D721Med (cell line): ENCODE measurements around the gene THRA.

Source experiments
- DNase-seq: peaks from one replicate; pipeline ENCODE4 v3.0.0; 2011; ENCODE audit warnings: low spot score; ENCODE audit not compliant: insufficient read length
- FAIRE-seq: peaks from 2 replicates; lab custom pipeline; 2011; peaks lifted over from hg19 to GRCh38; lab: Jason Lieb, UNC
- TF ChIP-seq, protein P1 (sequence below): IDR thresholded peaks from 2 replicates; pipeline ENCODE4 v1.5.1; 2012; ENCODE audit warnings: mild to moderate bottlenecking, control low read depth; ENCODE audit not compliant: insufficient read depth; ENCODE audit errors: missing control alignments

The THRA gene

DNA sequence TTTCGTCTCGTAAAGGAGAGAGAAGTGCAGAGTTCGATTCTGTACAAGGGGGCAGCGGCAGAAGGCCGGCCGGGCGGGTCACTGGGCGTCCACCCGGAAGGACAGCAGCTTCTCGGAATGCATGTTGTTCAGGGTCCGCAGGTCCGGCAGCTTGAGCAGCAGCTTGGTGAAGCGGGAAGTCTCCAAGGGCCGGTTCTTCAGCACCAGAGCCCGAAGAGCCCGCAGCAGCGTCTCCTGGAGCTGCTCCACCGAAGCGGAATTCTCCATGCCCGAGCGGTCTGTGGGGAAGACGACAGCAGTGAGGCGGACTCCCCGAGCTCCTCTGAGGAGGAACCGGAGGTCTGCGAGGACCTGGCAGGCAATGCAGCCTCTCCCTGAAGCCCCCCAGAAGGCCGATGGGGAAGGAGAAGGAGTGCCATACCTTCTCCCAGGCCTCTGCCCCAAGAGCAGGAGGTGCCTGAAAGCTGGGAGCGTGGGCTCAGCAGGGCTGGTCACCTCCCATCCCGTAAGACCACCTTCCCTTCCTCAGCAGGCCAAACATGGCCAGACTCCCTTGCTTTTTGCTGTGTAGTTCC lies 30.3 kb downstream of the THRA start:
- TF ChIP-seq, protein P1, sequence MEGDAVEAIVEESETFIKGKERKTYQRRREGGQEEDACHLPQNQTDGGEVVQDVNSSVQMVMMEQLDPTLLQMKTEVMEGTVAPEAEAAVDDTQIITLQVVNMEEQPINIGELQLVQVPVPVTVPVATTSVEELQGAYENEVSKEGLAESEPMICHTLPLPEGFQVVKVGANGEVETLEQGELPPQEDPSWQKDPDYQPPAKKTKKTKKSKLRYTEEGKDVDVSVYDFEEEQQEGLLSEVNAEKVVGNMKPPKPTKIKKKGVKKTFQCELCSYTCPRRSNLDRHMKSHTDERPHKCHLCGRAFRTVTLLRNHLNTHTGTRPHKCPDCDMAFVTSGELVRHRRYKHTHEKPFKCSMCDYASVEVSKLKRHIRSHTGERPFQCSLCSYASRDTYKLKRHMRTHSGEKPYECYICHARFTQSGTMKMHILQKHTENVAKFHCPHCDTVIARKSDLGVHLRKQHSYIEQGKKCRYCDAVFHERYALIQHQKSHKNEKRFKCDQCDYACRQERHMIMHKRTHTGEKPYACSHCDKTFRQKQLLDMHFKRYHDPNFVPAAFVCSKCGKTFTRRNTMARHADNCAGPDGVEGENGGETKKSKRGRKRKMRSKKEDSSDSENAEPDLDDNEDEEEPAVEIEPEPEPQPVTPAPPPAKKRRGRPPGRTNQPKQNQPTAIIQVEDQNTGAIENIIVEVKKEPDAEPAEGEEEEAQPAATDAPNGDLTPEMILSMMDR, result no peak
- no peak for FAIRE-seq
- DNase-seq, result no peak

DNA sequence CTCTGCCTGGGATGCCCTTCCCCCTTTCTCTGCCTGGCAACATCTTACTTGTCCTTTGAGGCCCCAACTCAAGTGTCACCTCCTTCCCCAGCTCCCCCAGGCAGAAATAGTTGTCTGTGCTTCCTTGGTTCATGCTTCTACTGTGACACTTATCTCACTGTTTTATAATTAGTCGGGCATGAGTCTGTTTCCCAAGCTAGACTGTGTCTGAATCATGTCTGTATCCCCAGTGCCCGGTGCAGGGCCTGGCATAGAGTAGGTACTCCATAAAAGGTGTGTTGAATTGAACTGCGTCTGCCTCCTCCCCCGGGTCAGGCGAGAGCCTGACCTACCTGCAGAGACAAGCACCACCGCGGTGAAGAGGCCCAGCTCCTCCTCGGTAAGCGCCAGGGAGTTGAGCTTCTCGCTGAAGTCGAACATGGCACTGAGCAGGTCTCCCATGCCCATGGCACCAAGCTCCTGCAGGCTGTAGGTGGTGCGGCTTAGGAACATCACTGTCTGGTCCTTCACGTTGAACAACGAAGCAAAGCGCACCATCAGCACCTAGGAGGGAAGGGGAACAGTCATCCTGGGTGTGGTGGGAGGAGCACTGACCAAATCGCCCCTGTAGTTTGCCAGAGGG lies 30.9 kb downstream of the THRA start:
- FAIRE-seq (no peak), DNase-seq (no peak)
- TF ChIP-seq, protein P1, result no peak

DNA sequence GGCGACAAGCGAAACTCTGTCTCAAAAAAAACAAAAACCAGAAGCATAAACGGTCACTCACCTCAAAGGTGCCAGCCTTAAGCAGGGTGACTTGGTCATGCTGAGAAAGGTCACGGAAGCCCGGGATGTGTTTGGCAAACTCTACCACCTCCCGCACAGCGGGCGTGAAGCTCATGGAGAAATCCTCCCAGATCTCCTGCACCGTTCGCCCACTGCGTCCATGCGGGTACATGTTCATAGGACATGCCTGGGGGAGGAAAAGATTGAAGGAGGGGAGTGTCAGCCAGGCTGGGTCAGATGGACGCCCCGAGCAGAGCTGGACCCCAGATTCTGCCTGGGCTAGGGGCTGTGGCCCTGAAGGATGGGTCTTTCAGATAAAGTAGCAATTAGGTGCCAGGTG lies 32.1 kb downstream of the THRA start:
- DNase-seq, result no peak
- TF ChIP-seq, protein P1, result no peak
- no peak for FAIRE-seq

- FAIRE-seq (no peak), DNase-seq (no peak)
- TF ChIP-seq, protein P1, result no peak
Measured at GRCh38 chr17:40095351-40095943, 32.7 kb downstream of the THRA start.

GRCh38 chr17:40095944-40096791 lies 33.4 kb downstream of the THRA start:
- DNase-seq, result no peak
- FAIRE-seq, result no peak
- TF ChIP-seq, protein P1, result no peak

DNA sequence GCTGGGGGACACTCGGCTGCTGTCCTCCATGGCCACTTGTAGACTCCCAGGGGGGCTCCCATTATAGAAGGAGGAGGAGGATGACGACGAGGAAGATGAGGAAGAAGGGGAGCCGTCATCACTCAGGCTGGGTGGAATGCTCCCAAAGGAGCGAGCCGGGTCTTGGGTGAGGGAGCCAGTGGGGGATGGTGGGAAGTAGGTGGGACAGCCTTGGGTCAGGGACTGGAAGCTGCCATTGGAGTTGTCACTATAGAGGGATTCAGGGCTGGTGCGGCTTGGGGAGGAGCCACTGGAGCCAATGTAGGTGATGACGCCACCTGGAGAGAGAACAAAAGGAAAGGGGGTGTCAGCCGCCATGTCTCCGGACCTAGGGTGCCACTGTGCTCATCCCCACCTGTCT lies 34.3 kb downstream of the THRA start:
- DNase-seq, result no peak
- TF ChIP-seq, protein P1, result no peak
- FAIRE-seq, result no peak
